ENCODE data around the gene SSUH2.

SSUH2 gene

GRCh38 chr3:8574040-8574669, 70.4 kb downstream of the SSUH2 start:
- H3K4me3 ChIP-seq (replicated peaks; ENCODE audit: low read depth, low read length), result no peak overlapping the region
- TF ChIP-seq CTCF (IDR thresholded peaks at IDR 0.05; ENCODE audit: low read depth, low read length, missing control alignments), result no peak

GRCh38 chr3:8573342-8573926, 71.2 kb downstream of the SSUH2 start:
- H3K4me3 ChIP-seq (replicated peaks; ENCODE audit: low read depth, low read length), result no peak overlapping the region
- no peak for TF ChIP-seq CTCF (IDR thresholded peaks at IDR 0.05; ENCODE audit: low read depth, low read length, missing control alignments)
- no peak for DNase-seq (ENCODE audit: extremely low read depth, low read depth)

More at GRCh38 chr3:8574040-8574669, 70.4 kb downstream of the SSUH2 start:
- DNase-seq (ENCODE audit: extremely low read depth, low read depth), result no peak

- no peak for TF ChIP-seq CTCF (IDR thresholded peaks at IDR 0.05; ENCODE audit: low read depth, low read length, missing control alignments)
- H3K4me3 ChIP-seq (replicated peaks; ENCODE audit: low read depth, low read length), result no peak overlapping the region
- no peak for DNase-seq (ENCODE audit: extremely low read depth, low read depth)
Observed at GRCh38 chr3:8571256-8571655, 73.3 kb downstream of the SSUH2 start.
